ENCODE data around the gene BEST3. TPM values are rescaled to one million over a fixed set of nuclear protein-coding genes. Genes with fewer than 3 reads are reported as not detected.

BEST3 gene
- total and polyA plus RNA-seq, 2 donors (not counting 1 experiment from before 2014, with no cell fraction given): not detected

DNA sequence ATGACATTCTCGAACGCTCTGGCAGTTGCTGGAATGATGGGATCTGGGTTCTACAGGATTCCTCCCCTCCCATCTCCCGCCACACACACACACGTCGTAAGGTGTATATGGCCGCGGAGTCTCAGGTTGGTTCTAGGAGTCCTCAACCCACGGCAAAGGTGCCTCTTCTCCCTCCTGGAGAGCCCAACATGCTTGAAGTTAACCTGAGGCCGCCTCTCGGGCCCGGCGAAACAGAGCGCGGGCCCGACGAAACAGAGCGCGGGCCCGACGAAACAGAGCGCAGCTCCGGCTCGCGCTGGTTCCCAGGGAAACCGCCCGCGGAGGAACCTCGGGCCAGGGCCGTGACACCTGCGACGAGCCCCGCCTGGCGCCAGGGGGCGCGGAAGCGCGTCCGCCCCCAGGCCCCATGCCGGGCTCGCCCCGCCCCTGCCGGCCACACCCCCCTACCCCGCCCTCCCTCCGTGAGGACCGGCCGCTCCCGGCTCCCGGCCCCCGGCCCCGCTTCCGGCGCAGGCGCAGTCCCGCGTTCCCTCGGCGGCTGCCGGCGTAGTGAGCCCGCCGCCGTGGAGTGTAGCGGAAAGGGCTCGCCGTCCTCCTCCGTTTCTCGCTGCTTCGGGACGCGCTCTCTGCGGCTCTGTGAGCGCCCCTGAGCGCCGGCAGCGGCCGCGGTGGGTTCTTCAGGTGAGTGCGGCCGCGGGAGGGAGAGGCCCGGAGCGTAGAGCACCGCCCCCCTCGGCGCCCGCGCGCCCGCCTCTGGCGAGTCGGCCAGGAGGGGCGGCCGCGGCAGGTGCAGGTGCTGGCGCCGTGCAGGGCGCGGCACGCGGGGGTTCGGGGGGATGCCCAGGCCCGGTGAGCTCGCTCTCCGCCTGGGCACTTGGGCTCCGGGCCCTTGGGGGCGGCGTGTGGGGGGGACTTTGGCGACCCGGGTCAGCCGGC is 39.5 kb upstream of the BEST3 start, which contains the start of gene RAB3IP:
Gene RAB3IP (plus strand): TSS at position 510 of the 936 bp plus-strand sequence. CDS start 16,549 bp downstream, outside the sequence.
- Histone ChIP-seq H3K4me2 (replicated peaks; ENCODE audit: low read depth, low read length, poor library complexity, severe bottlenecking) (peak within 1 kb of the TSS; percentile 78), H3K9ac (ENCODE audit: low read length) (peak within 1 kb of the TSS; percentile 76), H3K27me3 (replicated peaks in 1 of 4; ENCODE audit: control extremely low read depth in 1 of 4, control insufficient read depth in 3 of 4, insufficient read depth in 4 of 4, low read length in 3 of 4) (peaks cover 0 to 6% (median 0%) of the 10 kb centered on the region in 4 experiments), H3K4me3 (ENCODE audit: control extremely low read depth in 1 of 5, extremely low read depth in 1 of 5, insufficient read depth in 1 of 5, low read depth in 2 of 5, low read length in 4 of 5) (peak within 1 kb of the TSS; percentile 63 to 77 (median 70)), H3K9me3 (ENCODE audit: control extremely low read depth in 1 of 3, control insufficient read depth in 2 of 3, insufficient read depth in 1 of 3, low read length in 2 of 3) (peaks cover 0 to under 1% (median 0%) of the 10 kb centered on the region in 3 donors), H3K79me2 (ENCODE audit: control insufficient read depth, insufficient read depth, low read length) (peaks cover 21% of the 10 kb centered on the region), H3K27ac (ENCODE audit: low read length in 2 of 2) (peak within 1 kb of the TSS; percentile 57 to 91), H3K36me3 (replicated peaks in 1 of 2; ENCODE audit: control extremely low read depth in 1 of 2, control insufficient read depth in 1 of 2, extremely low read depth in 1 of 2, insufficient read depth in 2 of 2, low read length in 1 of 2) (no peaks in the 10 kb centered on the region), H4K20me1 (ENCODE audit: control insufficient read depth, insufficient read depth, low read length, poor library complexity, severe bottlenecking) (peaks cover 6% of the 10 kb centered on the region), H3K4me1 (ENCODE audit: control insufficient read depth in 2 of 2, insufficient read depth in 2 of 2, low read length in 2 of 2) (peaks cover 11 to 15% of the 10 kb centered on the region in 2 donors), H2AFZ (ENCODE audit: insufficient read depth, low read depth, low read length, poor library complexity, severe bottlenecking) (peak within 1 kb of the TSS; percentile 74)
- no peak for TF ChIP-seq EZH2 (IDR thresholded peaks at IDR 0.05; ENCODE audit: borderline replicate concordance, insufficient read depth, low read depth, low read length, poor library complexity, severe bottlenecking)
- TF ChIP-seq, protein P1, sequence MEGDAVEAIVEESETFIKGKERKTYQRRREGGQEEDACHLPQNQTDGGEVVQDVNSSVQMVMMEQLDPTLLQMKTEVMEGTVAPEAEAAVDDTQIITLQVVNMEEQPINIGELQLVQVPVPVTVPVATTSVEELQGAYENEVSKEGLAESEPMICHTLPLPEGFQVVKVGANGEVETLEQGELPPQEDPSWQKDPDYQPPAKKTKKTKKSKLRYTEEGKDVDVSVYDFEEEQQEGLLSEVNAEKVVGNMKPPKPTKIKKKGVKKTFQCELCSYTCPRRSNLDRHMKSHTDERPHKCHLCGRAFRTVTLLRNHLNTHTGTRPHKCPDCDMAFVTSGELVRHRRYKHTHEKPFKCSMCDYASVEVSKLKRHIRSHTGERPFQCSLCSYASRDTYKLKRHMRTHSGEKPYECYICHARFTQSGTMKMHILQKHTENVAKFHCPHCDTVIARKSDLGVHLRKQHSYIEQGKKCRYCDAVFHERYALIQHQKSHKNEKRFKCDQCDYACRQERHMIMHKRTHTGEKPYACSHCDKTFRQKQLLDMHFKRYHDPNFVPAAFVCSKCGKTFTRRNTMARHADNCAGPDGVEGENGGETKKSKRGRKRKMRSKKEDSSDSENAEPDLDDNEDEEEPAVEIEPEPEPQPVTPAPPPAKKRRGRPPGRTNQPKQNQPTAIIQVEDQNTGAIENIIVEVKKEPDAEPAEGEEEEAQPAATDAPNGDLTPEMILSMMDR (IDR thresholded peaks at IDR 0.05): peak; percentile 79
- ChIA-PET POLR2A (no interaction called here), CTCF (no interaction called here)
- ATAC-seq (ENCODE audit: low read depth): peak; percentile 93
- H3K4me1 Mint-ChIP-seq: peaks cover 11% of the 10 kb centered on the region
- DNase-seq: peak; percentile 94
- intact Hi-C loops (cut with micrococcal nuclease): loop anchor here (1.0 to 5.0 kb wide), 10 partner anchors 153 to 1949 kb away; partner anchors contain the start of genes CCT2, CNOT2, CPSF6 and FRS2
- peak within 1 kb of the TSS; percentile 76 for H3K27ac Mint-ChIP-seq
- H3K27me3 Mint-ChIP-seq: peaks cover 12% of the 10 kb centered on the region
- H3K4me3 Mint-ChIP-seq: peak within 1 kb of the TSS; percentile 87
- no peaks in the 10 kb centered on the region for H3K9me3 Mint-ChIP-seq (ENCODE audit: insufficient read depth)
- WGBS (ENCODE audit: insufficient coverage): 1% methylated on average over 107 of the region's 110 CpGs

- ATAC-seq (ENCODE audit: low read depth): no peak
- no peak for TF ChIP-seq EZH2 (IDR thresholded peaks at IDR 0.05; ENCODE audit: borderline replicate concordance, insufficient read depth, low read depth, low read length, poor library complexity, severe bottlenecking)
- TF ChIP-seq, protein P1 (IDR thresholded peaks at IDR 0.05): no peak
- POLR2A ChIA-PET: no interaction called here
- Histone ChIP-seq H3K27ac (ENCODE audit: low read length in 2 of 2) (no peak overlapping the region), H3K79me2 (ENCODE audit: control insufficient read depth, insufficient read depth, low read length) (no peaks in the 10 kb centered on the region), H3K4me3 (ENCODE audit: control extremely low read depth in 1 of 5, extremely low read depth in 1 of 5, insufficient read depth in 1 of 5, low read depth in 2 of 5, low read length in 4 of 5) (no peak overlapping the region), H3K36me3 (replicated peaks in 1 of 2; ENCODE audit: control extremely low read depth in 1 of 2, control insufficient read depth in 1 of 2, extremely low read depth in 1 of 2, insufficient read depth in 2 of 2, low read length in 1 of 2) (no peaks in the 10 kb centered on the region), H3K9ac (ENCODE audit: low read length) (no peak overlapping the region), H3K4me2 (replicated peaks; ENCODE audit: low read depth, low read length, poor library complexity, severe bottlenecking) (no peak overlapping the region), H3K9me3 (ENCODE audit: control extremely low read depth in 1 of 3, control insufficient read depth in 2 of 3, insufficient read depth in 1 of 3, low read length in 2 of 3) (peaks cover 0 to 4% (median 0%) of the 10 kb centered on the region in 3 donors), H3K4me1 (ENCODE audit: control insufficient read depth in 2 of 2, insufficient read depth in 2 of 2, low read length in 2 of 2) (peaks cover 4 to 5% of the 10 kb centered on the region in 2 donors), H3K27me3 (replicated peaks in 1 of 4; ENCODE audit: control extremely low read depth in 1 of 4, control insufficient read depth in 3 of 4, insufficient read depth in 4 of 4, low read length in 3 of 4) (peaks cover 0 to 6% (median 2%) of the 10 kb centered on the region in 4 experiments), H4K20me1 (ENCODE audit: control insufficient read depth, insufficient read depth, low read length, poor library complexity, severe bottlenecking) (no peaks in the 10 kb centered on the region), H2AFZ (ENCODE audit: insufficient read depth, low read depth, low read length, poor library complexity, severe bottlenecking) (no peak overlapping the region)
- Mint-ChIP-seq H3K9me3 (ENCODE audit: insufficient read depth) (no peaks in the 10 kb centered on the region), H3K4me3 (no peak overlapping the region), H3K4me1 (peaks cover 4% of the 10 kb centered on the region), H3K27me3 (peaks cover 22% of the 10 kb centered on the region), H3K27ac (no peak overlapping the region)
- CTCF ChIA-PET: no interaction called here
- no peak for DNase-seq
- WGBS (ENCODE audit: insufficient coverage): no CpG with 5 or more reads among the region's 1 CpG
- intact Hi-C loops (cut with micrococcal nuclease): no loop called here
Observed at GRCh38 chr12:69733638-69734037, 34.5 kb upstream of the BEST3 start.
